ENCODE measurements around the gene LDAF1.
"Not testable (repeated sequence)": the region's sequence is repeated elsewhere in the genome, so short reads cannot be mapped to it uniquely, and the experiment has no call there.

The LDAF1 gene

DNA sequence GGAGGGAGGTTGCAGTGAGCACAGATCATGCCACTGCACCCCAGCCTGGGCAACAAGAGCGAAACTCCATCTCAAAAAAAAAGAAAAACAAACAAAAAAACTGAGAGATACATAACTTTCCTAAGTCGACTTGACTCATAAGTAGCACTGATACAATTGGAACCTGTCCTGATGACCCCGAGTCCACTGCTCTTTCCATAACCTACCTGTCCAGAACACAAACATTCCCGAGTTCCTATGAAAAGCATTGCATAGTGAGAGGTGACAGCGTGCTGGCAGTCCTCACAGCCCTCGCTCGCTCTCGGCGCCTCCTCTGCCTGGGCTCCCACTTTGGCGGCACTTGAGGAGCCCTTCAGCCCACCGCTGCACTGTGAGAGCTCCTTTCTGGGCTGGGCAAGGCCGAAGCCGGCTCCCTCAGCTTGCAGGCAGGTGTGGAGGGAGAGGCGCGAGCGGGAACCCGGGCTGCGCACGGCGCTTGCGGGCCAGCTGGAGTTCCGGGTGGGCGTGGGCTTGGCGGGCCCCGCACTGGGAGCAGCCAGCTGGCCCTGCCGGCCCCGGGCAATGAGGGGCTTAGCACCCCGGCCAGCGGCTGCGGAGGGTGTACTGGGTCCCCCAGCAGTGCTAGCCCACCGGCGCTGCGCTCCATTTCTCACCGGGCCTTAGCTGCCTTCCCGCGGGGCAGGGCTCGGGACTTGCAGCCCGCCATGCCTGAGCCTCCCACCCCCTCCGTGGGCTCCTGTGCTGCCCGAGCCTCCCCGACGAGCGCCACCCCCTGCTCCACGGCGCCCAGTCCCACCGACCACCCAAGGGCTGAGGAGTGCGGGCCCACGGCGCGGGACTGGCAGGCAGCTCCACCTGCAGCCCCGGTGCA is 6.1 kb upstream of the LDAF1 start:
- H3K36me3 Mint-ChIP-seq (ENCODE audit: insufficient read depth); H3K4me1 Mint-ChIP-seq (ENCODE audit: low read depth in 2 of 2); H3K27ac Mint-ChIP-seq; ATAC-seq (replicated peaks); H3K4me3 Mint-ChIP-seq; H3K9me3 Mint-ChIP-seq; DNase-seq: not testable (repeated sequence)
- peaks cover 28 to 41% of the 10 kb centered on the region in 2 donors for H3K27me3 Mint-ChIP-seq

DNA sequence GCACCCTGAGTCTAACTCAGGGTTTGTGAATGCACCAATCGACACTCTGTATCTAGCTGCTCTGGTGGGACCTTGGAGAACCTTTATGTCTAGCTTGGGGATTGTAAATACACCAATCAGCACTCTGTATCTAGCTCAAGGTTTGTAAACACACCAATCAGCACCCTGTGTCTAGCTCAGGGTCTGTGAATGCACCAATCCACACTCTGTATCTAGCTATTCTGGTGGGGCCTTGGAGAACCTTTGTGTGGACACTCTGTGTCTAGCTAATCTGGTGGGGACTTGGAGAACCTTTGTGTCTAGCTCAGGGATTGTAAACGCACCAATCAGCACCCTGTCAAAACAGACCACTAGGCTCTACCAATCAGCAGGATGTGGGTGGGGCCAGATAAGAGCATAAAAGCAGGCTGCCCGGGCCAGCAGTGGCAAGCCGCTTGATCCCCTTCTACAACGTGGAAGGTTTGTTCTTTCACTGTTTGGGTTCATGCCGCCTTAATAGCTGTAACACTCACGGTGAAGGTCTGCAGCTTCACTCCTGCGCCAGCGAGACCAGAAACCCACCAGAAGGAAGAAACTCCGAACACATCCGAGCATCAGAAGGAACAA is 5.2 kb upstream of the LDAF1 start:
- not testable (repeated sequence) for DNase-seq; H3K4me1 Mint-ChIP-seq (ENCODE audit: low read depth in 2 of 2); ATAC-seq (replicated peaks); H3K36me3 Mint-ChIP-seq (ENCODE audit: insufficient read depth); H3K9me3 Mint-ChIP-seq; H3K4me3 Mint-ChIP-seq; H3K27ac Mint-ChIP-seq
- peaks cover 20 to 32% of the 10 kb centered on the region in 2 donors for H3K27me3 Mint-ChIP-seq

DNA sequence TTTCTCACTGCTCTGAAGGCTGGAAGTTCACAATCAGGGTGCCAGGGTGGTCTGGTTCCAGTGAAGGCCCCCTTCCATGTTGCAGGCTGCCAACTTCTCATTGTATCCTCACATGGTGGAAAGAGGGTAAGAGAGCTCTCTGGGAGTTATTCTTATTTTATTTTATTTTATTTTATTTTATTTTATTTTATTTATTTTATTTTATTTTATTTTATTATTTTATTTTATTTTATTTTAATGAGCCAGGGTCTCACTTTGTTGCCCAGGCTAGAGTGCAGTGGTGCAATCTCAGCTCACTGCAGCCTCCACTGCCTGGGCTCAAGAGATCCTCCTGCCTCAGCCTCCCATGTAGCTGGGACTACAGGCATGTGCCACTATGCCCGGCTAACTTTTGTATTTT is 2.5 kb upstream of the LDAF1 start:
- ATAC-seq (replicated peaks); H3K36me3 Mint-ChIP-seq (ENCODE audit: insufficient read depth); DNase-seq; H3K27me3 Mint-ChIP-seq; H3K27ac Mint-ChIP-seq; H3K9me3 Mint-ChIP-seq; H3K4me3 Mint-ChIP-seq: not testable (repeated sequence)
- peaks cover 11 to 13% of the 10 kb centered on the region in 2 donors for H3K4me1 Mint-ChIP-seq (ENCODE audit: low read depth in 2 of 2)

DNA sequence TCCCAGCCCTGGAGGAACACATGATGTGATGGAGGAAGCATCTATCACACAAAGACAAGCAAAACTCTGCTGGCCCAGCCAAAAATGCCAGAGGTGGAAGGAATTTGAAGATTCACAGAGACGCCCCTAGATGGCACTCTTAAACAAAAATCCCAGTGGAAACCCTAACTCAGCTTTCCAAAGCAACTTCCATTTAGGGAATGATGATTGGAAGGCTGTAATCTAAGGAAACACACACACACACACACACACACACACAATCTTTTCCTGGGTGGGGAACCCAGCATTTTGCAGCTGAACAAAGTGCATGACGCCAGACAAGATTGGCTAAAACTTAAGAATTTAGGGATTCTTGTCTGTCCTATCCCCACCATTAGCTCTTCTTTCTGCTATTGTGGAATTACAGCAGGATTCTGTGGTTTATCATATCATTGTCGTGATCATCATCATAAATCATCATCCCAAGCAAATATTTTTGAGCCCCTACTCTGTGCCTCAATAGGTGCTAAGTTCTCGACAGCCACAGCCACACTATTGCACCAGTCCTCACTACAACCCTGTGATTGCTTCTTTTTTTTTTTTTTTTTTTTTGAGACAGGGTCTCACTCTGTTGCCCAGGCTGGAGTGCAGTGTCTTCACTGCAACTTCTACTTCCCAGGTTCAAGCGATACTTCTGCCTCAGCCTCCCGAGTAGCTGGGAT is 1.6 kb upstream of the LDAF1 start:
- Mint-ChIP-seq H3K36me3 (ENCODE audit: insufficient read depth) (no peaks in the 10 kb centered on the region), H3K4me3 (peak overlapping the region; percentile 95 to 98), H3K4me1 (ENCODE audit: low read depth in 2 of 2) (peaks cover 11 to 13% of the 10 kb centered on the region in 2 donors), H3K27ac (no peak overlapping the region), H3K27me3 (no peaks in the 10 kb centered on the region), H3K9me3 (no peaks in the 10 kb centered on the region)
- DNase-seq (no peak), ATAC-seq (replicated peaks) (no peak)

- Mint-ChIP-seq H3K4me3 (peak overlapping the region; percentile 95 to 98), H3K36me3 (ENCODE audit: insufficient read depth) (no peaks in the 10 kb centered on the region), H3K9me3 (no peaks in the 10 kb centered on the region), H3K27me3 (no peaks in the 10 kb centered on the region), H3K4me1 (ENCODE audit: low read depth in 2 of 2) (peaks cover 11 to 13% of the 10 kb centered on the region in 2 donors), H3K27ac (peak overlapping the region; percentile 81 to 86)
- no peak for ATAC-seq (replicated peaks)
- no peak for DNase-seq
Measured at GRCh38 chr16:21157632-21158031, 842 bp upstream of the LDAF1 start.

DNA sequence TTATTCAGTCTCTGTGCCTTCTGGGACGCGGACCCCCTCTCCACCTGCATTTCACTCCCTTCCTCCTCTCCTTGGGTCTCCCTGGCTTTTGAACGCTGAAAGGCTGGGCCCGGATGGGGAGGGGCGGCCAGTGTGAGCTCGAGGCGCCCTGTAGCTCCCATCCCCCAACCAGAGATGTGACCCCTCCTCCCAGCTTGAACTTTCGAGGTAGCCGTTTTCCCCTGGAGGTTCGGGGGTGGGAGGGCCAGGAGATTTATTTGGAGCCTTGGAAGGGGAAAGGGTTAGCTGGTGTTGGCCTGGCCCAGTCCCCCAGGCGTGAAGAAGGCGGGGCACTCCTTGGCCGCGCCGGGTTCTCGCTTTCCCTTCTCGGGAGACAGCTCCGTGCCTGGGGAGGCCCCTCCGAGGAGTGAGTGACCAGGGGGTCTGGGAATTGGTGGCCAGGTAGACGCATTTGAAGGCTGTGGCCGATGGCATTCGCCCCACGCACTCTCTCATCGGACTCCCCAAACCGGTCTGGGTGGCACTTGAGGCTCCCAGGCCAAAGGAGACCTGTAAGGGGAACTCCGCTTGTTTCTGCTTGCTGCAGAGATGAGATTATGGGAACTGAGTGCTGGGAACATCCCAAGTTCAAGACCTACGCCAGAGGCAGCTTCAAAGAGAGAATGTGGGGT is 942 bp downstream of the LDAF1 start:
- Mint-ChIP-seq H3K27me3 (no peaks in the 10 kb centered on the region), H3K36me3 (ENCODE audit: insufficient read depth) (peaks cover 3% of the 10 kb centered on the region), H3K9me3 (no peaks in the 10 kb centered on the region), H3K4me3 (peak overlapping the region; percentile 95 to 98), H3K4me1 (ENCODE audit: low read depth in 2 of 2) (peaks cover 13% of the 10 kb centered on the region in 2 donors), H3K27ac (peak overlapping the region; percentile 81 to 86)
- ATAC-seq (replicated peaks) (no peak), DNase-seq (no peak)

GRCh38 chr16:21160276-21160675 is 1.8 kb downstream of the LDAF1 start:
- peaks cover 13 to 17% of the 10 kb centered on the region in 2 donors for H3K4me1 Mint-ChIP-seq (ENCODE audit: low read depth in 2 of 2)
- peaks cover 3% of the 10 kb centered on the region for H3K36me3 Mint-ChIP-seq (ENCODE audit: insufficient read depth)
- ATAC-seq (replicated peaks) (no peak), DNase-seq (no peak)
- no peak overlapping the region for H3K27ac Mint-ChIP-seq
- no peaks in the 10 kb centered on the region for H3K27me3 Mint-ChIP-seq
- no peak overlapping the region for H3K4me3 Mint-ChIP-seq
- no peaks in the 10 kb centered on the region for H3K9me3 Mint-ChIP-seq

DNA sequence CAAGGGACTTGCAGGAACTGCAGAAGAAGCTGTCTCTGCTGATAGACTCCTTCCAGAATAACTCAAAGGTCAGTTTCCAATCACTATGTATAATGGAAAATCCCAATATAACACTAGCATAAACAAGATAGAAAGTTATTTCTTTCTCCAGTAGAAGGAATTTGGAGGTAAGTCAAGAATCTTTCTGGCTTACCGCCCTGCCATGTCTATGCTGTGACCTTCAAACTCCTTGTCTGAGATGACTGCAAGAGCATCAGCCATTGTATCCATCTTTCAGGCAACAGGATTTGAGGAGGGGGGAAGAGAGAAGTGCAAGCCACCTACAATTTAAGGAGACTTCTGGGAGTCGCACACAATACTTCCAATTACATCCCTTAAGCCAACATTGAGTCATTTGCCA is 2.7 kb downstream of the LDAF1 start:
- no peaks in the 10 kb centered on the region for H3K27me3 Mint-ChIP-seq
- DNase-seq (no peak), ATAC-seq (replicated peaks) (no peak)
- no peak overlapping the region for H3K4me3 Mint-ChIP-seq
- peaks cover 13 to 17% of the 10 kb centered on the region in 2 donors for H3K4me1 Mint-ChIP-seq (ENCODE audit: low read depth in 2 of 2)
- no peaks in the 10 kb centered on the region for H3K9me3 Mint-ChIP-seq
- peaks cover 8% of the 10 kb centered on the region for H3K36me3 Mint-ChIP-seq (ENCODE audit: insufficient read depth)
- H3K27ac Mint-ChIP-seq = no peak overlapping the region

- Mint-ChIP-seq H3K4me3 (no peak overlapping the region), H3K27ac (no peak overlapping the region), H3K9me3 (no peaks in the 10 kb centered on the region), H3K27me3 (no peaks in the 10 kb centered on the region), H3K4me1 (ENCODE audit: low read depth in 2 of 2) (peaks cover 9 to 17% of the 10 kb centered on the region in 2 donors), H3K36me3 (ENCODE audit: insufficient read depth) (peaks cover 12% of the 10 kb centered on the region)
- ATAC-seq (replicated peaks) (no peak), DNase-seq (no peak)
Measured at GRCh38 chr16:21162661-21163151, 4.2 kb downstream of the LDAF1 start.

GRCh38 chr16:21163576-21163975 is 5.1 kb downstream of the LDAF1 start:
- peaks cover 9 to 17% of the 10 kb centered on the region in 2 donors for H3K4me1 Mint-ChIP-seq (ENCODE audit: low read depth in 2 of 2)
- no peak for ATAC-seq (replicated peaks)
- no peaks in the 10 kb centered on the region for H3K9me3 Mint-ChIP-seq

GRCh38 chr16:21164521-21165168 is 6.2 kb downstream of the LDAF1 start:
- ATAC-seq (replicated peaks) = no peak
- no peak for DNase-seq
- Mint-ChIP-seq H3K27ac (no peak overlapping the region), H3K4me3 (no peak overlapping the region), H3K4me1 (ENCODE audit: low read depth in 2 of 2) (peaks cover 2 to 8% of the 10 kb centered on the region in 2 donors), H3K27me3 (no peaks in the 10 kb centered on the region), H3K36me3 (ENCODE audit: insufficient read depth) (peaks cover 17% of the 10 kb centered on the region), H3K9me3 (no peaks in the 10 kb centered on the region)

More at GRCh38 chr16:21163576-21163975, 5.1 kb downstream of the LDAF1 start:
- H3K36me3 Mint-ChIP-seq (ENCODE audit: insufficient read depth) = peaks cover 12% of the 10 kb centered on the region
- H3K27ac Mint-ChIP-seq = no peak overlapping the region
- H3K27me3 Mint-ChIP-seq = no peaks in the 10 kb centered on the region
- H3K4me3 Mint-ChIP-seq = no peak overlapping the region
- no peak for DNase-seq

DNA sequence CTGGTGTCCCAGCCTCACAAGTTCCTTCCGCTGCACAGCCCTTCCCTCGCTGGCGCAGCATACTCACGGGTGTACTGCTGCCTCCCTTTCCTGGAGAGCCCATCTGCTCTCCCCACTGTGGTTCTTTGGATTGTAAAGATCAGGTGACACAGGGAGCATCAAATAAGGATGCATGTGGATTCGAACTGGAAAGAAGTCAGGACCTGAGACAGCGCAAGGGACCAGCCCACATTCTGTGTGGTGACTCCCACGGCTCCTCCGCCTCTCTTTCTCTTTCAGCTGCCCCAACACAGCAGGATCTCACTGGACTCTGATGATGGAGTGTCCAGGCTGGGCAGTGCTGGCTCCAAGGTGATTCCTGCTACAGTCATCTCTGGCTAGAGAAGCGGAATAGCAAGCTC is 8.1 kb downstream of the LDAF1 start:
- Mint-ChIP-seq H3K4me1 (ENCODE audit: low read depth in 2 of 2) (peaks cover 2 to 3% of the 10 kb centered on the region in 2 donors), H3K27me3 (no peaks in the 10 kb centered on the region), H3K4me3 (no peak overlapping the region), H3K36me3 (ENCODE audit: insufficient read depth) (peaks cover 17% of the 10 kb centered on the region), H3K27ac (no peak overlapping the region), H3K9me3 (no peaks in the 10 kb centered on the region)
- ATAC-seq (replicated peaks) = no peak
- no peak for DNase-seq

DNA sequence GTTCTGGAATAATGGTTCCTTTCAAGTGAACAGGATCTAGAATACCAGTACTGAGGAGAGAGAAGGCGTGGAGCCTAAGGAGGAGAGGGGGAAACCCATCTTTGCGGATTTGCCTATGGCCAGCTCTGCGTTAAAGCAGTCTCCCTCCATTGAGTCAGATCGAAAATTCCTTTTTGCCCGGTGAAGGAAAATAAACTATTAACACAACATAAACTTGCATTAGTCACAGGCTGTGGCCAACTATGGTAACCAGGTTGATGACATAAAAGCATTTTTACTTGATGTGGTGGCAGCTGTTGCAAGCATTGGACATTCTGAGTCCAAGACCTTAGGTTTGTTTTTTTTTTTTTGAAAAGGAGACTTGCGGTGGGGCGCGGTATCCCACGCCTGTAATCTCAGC is 8.9 kb downstream of the LDAF1 start:
- Mint-ChIP-seq H3K4me1 (ENCODE audit: low read depth in 2 of 2) (peaks cover 2 to 3% of the 10 kb centered on the region in 2 donors), H3K9me3 (no peaks in the 10 kb centered on the region), H3K27ac (no peak overlapping the region), H3K4me3 (no peak overlapping the region), H3K27me3 (no peaks in the 10 kb centered on the region), H3K36me3 (ENCODE audit: insufficient read depth) (peaks cover 19% of the 10 kb centered on the region)
- no peak for DNase-seq
- no peak for ATAC-seq (replicated peaks)
